HL-60/S4 (cell line): Measurements from ENCODE around the gene MBNL3.
"Not testable (repeated sequence)": the region's sequence is repeated elsewhere in the genome, so short reads cannot be mapped to it uniquely, and the experiment has no call there.

Source experiments
- in situ Hi-C: fragments of 300-500 bp; cut with MboI; formaldehyde crosslinking; loops from 2 replicates; pipeline ENCODE4 v1.14.3; 2022; ENCODE audit warnings: low sequenced_read_pairs

Gene MBNL3

GRCh38 chrX:132382068-132382467 lies 106.8 kb downstream of the MBNL3 start:
- in situ Hi-C loops = no loop called here

- in situ Hi-C loops = no loop called here
Measured at GRCh38 chrX:132378281-132378680, 110.6 kb downstream of the MBNL3 start.

- in situ Hi-C loops = no loop called here
Measured at GRCh38 chrX:132375941-132376340, 112.9 kb downstream of the MBNL3 start.

- in situ Hi-C loops = no loop called here
Measured at GRCh38 chrX:132373610-132374009, 115.2 kb downstream of the MBNL3 start.

GRCh38 chrX:132369617-132370326 lies 119.1 kb downstream of the MBNL3 start:
- in situ Hi-C loops = no loop called here

- in situ Hi-C loops = no loop called here
Measured at GRCh38 chrX:132367984-132368383, 120.9 kb downstream of the MBNL3 start.

- in situ Hi-C loops = no loop called here
Measured at GRCh38 chrX:132367314-132367713, 121.5 kb downstream of the MBNL3 start.

- in situ Hi-C loops = no loop called here
Measured at GRCh38 chrX:132365490-132365889, 123.3 kb downstream of the MBNL3 start.

- in situ Hi-C loops = no loop called here
Measured at GRCh38 chrX:132364313-132364712, 124.5 kb downstream of the MBNL3 start.

GRCh38 chrX:132353430-132353829 lies 135.4 kb downstream of the MBNL3 start:
- in situ Hi-C loops = no loop called here

- in situ Hi-C loops = no loop called here
Measured at GRCh38 chrX:132336172-132336571, 152.7 kb downstream of the MBNL3 start.

GRCh38 chrX:132333351-132333750 lies 155.5 kb downstream of the MBNL3 start:
- in situ Hi-C loops = no loop called here

- in situ Hi-C loops = no loop called here
Measured at GRCh38 chrX:132331532-132331931, 157.3 kb downstream of the MBNL3 start.

- in situ Hi-C loops = no loop called here
Measured at GRCh38 chrX:132331000-132331399, 157.8 kb downstream of the MBNL3 start.

- in situ Hi-C loops = no loop called here
Measured at GRCh38 chrX:132330156-132330729, 158.6 kb downstream of the MBNL3 start.

- in situ Hi-C loops = not testable (repeated sequence)
Measured at GRCh38 chrX:132326960-132327359, 161.9 kb downstream of the MBNL3 start.
